Activated effector memory CD4-positive, alpha-beta T cell treated with Interleukin-2 at 50 U/mL for 16 hours (primary cell): ENCODE measurements around the gene PYHIN1.
"Not testable (repeated sequence)": the region's sequence is repeated elsewhere in the genome, so short reads cannot be mapped to it uniquely, and the experiment has no call there.

ENCODE experiments used
- DNase-seq: peaks from one replicate; pipeline ENCODE4 v3.0.0-alpha.2; 2020

The PYHIN1 gene

DNA sequence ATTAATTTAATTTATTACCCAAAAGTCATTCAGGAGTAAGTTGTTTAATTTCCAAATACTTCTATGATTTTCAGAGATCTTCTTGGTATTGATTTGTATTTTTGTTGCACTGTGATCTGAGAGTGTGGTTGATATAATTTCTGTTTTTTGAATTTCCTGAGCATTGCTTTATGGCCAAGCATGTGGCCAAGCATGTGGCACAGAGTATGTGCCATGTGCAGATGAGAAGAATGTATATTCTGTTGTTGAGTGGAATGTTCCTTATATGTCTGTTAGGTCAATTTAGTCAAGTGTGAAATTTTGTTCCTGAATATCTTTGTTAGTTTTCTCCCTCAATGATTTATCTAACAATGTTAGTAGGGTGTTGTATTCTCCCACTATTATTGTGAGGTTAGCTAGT is 53.0 kb downstream of the PYHIN1 start:
- DNase-seq: no peak

DNA sequence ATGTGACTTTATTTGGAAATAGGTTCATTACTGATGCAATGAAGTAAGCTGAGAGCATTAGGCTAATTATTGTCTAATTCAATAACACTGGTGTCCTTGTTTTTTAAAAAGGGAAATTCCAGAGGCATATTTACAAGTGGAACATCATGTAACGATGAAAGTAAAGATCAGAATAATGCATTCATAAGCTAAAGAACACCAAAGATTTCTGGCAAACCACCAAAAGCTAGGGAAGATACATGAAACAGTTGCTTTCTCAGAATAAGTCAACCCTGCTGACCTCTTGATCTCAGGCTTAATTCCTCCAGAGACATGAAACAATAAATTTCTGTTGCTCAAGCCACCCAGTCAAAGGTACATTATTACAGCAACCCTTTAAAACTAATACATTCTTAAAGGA is 58.1 kb downstream of the PYHIN1 start:
- no peak for DNase-seq

DNA sequence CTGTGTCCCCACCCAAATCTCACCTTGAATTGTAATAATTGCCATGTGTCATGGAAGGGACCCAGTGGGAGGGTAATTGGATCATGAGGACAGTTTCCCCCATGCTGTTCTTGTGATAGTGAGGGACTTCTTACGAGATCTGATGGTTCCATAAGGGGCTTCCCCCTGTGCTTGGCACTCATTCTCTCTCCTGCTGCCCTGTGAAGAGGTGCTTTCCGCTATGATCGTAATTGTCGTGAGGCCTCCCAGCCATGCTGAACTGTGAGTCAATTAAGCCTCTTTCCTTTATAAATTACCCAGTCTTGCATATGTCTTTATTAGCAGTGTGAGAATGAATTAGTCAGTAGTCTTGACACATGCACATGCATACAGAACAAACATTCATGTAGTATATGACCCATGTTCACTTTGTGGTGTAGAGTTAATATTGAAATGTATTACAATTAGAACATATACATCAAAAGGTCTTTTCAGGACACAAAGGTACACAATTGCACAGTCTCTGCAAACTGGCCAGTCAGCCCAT is 61.5 kb downstream of the PYHIN1 start:
- DNase-seq: no peak

DNA sequence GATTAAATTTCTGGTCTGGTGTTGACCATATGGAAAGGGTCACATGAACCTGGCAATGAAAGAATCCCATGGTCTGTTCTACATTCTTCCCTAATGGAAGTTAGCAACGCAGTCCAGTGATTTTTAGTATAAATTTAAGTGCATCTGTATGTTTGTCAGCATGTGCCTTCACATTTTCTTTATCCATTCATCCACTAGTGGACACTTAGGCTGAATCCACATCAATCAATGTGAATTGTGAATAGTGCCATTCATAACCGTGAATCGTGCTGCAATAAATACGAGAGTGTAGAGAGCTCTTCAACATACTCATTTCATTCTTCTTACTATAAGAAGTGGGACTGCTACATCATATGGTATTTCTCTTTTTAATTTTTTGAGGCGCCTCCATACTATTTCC is 65.6 kb downstream of the PYHIN1 start:
- DNase-seq: no peak

DNA sequence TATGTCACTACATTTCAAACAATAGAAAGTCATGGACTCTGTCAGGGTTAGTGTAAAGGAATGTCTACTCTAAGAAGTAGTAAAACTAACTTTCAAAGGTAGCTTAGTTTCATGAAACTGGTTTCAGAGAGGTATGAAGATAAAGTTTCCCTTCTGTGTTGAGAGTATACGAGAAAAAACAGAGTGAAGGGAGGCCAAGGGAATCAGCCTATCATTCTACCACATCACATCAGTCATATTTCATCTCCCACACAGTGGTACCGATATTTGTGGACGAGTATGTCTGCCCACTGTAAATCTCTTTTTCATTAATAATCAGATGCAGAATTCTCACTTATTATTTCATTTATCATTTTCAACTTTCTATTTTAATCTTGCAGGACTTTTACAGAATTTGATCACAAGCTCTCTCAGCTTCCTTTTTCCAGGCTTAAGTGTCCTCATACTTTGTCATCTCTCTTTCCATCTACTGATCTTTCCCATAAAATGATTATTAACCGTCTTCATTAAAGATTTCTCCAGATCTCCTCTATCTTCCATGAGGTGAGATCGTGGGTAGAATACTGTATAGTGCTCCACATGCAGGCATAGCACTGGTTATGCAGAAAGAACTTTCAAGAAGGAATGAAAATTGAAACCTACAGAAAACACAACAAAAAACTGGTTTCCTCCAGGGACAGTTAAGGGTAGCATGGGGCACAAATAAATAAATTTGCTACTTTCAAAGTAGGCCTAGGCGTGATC is 66.9 kb downstream of the PYHIN1 start:
- DNase-seq: no peak

DNA sequence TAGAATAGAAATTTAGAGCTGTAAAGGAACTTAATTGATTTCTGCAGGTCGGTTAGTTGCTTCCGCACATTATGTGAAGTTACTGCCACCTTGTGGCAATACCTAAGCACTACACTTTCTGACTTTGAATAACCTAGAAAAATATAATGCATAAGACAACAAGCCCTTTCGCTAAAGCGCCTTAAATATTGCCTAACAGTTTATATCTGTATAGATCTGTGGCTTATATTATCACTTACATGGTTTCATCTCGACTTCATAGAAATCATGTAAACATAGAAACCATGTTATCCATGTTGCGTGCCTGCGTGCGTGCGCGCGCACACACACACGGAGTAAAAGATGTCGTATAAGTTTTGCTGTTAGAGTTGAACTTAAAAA is 67.4 kb downstream of the PYHIN1 start:
- no peak for DNase-seq

DNA sequence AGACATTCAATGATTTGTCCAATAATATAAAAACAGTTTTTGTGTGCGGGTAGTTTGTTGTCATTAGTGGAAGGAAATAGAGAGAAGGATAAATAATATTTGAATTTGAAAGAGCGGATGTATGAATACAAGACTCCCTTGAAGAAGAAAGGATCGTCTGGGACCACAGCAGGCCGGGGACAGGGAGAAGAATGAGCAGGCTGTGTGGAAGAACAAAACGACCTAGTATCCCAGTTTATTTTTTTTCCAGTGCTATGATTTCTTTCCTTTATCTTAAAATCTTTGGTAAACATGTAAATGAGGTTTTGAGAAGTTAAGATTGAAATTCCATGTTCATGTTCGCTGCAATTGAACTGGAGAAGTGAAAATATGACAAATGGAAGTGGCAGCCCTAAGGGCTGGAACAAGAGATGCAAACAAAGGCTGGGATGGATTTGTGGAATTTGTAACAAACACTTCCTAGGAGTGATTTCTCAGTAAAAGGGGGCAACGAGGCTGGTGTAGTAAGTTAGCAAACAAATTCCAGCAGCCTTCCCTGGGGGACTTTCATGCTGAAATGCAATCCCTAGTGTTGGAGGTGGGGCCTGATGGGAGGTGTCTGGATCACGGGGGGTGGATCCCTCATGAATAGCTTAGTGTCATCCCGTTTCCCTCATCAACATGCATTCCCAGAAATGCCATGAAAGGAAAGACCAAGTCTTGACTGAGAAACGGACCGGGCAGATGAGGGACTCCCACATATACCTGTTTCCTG is 68.1 kb downstream of the PYHIN1 start:
- DNase-seq: no peak

DNA sequence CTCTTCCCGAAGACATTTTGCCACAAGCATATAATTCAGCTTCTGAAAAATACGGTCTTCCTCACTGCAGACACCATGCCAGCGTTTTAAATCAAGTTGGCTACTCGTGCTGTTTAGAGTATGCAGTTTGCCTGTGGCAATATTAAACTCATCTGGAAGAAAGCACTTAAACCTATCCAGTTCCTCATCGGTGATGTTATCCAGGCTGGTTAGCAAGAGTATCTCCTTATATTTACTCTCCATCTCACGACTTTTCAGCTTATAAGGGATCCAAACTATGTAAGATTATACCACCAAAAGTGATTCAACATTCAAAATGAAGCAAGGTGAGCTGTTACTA is 68.7 kb downstream of the PYHIN1 start:
- no peak for DNase-seq

DNA sequence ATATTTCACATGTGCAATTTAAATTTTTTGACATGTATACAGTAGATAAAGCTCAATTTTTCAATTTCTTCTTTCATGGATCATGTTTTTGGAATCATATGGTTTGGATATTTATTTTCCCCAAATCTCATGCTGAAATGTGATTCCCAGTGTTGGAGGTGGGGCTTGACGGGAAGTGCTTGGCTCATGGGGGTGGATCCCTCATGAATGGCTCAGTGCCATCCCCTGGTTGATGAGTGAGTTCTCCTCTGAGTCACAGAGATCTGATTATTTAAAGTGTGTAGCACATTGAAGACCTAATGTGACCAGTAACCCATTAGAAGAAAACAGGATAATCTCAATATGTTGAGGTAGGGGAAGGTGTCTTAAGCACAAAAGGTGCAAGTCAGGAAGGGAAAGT is 69.3 kb downstream of the PYHIN1 start:
- DNase-seq: no peak

DNA sequence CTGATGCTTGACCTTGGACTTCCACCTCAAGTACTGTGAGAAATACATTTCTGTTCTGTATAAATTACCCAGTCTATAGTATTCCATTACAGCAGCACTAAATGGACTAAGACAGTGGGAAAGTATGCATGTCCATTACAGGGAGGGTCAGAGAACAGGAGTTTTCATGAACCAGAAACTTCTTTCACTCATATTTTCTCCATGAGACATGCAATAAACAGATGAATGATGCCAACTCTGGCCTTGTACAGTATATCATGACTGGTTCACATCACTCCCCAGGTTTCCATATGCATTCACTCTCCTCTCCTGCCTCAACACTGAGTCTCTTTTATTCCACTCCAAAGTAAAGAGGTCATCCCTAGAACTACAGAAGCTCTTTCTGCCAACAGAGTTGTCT is 73.8 kb downstream of the PYHIN1 start:
- DNase-seq: no peak

DNA sequence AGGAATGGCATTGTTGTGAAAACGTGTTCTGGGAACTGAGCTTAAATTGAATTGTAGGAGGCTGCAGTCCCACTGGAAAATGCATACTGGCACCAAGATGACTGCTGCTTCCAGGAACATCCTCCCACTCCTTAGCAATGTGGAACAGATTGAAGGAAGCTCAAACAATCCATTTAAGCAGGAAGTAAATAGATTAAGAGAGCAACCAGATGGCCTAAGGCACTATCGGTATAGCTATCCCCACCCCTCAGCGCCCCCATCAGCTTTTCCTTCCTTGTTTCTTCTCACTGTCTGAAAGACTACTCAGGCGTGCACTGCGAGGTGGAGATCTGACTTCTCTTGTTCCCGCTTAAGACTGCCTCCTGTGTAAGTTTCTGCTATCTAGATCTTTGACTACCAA is 74.3 kb downstream of the PYHIN1 start:
- DNase-seq: no peak

DNA sequence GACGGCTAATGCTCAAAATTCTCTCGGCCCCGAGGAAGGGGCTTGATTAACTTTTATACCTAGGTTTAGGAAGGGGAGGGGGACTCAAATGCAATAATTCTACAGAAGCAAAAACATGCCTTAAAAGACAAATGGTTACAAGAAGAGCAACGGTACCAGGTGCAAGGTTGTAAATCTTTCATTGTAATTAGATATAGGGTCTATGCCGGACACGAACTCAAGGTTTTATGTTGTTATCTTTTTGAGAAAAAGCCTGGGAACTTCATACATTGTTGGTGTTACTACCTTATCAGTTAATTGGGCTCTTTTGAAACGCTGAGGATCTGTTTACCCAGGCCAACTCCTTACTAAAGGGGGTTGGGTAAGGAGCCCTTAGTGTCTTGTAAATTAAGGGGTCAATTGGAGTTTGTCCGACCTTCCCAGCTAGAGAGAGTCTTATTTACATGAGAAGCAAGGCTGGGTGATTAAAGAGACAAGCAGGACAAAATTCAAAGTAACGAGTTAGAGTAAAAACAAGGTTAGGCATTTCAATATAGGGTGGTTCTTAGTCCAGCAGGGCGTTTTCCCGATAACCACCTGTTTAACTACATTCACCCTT is 75.0 kb downstream of the PYHIN1 start:
- DNase-seq: not testable (repeated sequence)

DNA sequence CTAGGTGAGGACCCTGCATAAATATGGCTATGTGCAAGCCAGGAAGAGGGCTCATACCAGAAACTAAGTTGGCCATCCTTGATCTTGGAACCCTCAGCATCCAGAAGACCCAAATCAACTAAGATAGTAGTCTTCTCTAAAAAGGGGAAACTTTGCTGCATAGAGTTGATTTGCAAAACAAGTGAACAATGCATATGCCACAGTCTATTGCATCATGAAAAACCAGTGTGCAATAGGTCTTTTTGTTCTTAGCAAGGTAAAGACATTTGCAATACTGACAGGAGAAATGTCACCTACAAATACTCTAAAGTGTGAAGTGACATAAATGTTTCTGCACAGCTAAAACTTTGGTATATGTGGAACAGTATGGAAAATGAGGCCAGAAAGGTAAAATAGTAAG is 76.4 kb downstream of the PYHIN1 start:
- DNase-seq: no peak

DNA sequence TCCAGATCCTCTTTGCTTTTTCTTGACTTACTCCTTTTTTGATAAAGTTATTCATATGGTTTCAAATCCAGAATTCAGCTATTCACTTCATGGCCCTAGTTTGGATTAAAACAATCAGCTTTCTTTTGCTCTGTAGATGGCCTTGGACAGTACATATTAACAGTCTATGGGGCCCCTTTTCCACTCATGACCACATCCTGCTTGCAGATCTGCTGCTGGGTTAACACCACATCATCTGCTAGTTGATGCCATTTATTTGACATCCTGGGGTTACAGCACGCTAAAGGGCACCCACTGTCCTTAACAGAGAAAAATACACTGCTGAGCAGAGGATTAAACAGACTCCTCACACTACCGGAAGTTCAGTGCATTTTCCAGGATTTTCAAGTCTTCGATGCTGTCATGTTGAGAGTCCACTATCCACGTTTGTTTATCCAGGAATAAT is 77.4 kb downstream of the PYHIN1 start:
- DNase-seq: peak; percentile 37

DNA sequence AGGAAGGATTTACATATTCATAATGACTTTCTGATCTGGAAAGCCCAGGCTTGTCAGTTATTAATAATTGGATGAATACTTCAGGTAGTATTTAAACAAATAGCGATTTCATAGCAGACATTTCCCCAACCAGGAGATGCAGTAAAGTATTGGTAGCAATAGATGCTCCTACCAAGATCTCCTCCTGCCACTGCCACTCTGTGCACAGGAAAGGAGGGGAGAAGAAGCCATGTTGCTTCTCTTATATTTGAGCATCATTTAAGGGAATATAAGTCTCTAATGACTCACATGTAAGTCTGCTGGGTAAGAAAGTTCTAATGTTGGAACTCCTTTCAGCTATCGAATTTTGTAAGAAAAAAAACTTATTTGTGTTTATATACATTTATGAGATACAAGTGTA is 77.9 kb downstream of the PYHIN1 start:
- no peak for DNase-seq

DNA sequence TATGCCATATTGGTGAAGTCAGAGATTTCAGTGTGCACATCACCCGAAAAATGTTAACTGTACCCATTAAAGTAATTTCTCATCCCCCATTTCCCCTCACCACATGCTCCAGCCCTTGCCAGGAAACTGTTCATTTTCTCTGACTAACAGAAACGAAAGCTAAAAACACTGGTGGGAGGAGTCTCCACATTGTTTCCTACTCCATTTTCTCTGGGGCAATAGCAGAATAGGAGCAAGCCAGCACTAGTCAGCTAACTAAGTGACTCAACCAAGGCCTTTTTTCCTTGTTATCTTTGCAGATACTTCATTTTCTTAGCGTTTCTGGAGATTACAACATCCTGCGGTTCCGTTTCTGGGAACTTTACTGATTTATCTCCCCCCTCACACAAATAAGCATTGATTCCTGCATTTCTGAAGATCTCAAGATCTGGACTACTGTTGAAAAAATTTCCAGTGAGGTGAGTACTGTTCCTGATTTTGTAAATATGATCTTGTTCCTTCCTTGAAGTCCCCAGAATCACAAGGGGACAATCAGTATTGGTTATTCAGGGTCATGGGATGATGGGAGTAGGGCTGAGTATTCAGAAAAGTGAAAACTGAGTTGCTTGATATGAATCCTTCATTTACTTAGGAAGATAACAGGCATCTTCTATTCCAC is 78.5 kb downstream of the PYHIN1 start, which contains the start of gene IFI16:
Gene IFI16, plus strand, starts transcription at position 204 of the 658 bp plus-strand sequence. CDS start 4,774 bp downstream, outside the sequence.
- DNase-seq: no peak

DNA sequence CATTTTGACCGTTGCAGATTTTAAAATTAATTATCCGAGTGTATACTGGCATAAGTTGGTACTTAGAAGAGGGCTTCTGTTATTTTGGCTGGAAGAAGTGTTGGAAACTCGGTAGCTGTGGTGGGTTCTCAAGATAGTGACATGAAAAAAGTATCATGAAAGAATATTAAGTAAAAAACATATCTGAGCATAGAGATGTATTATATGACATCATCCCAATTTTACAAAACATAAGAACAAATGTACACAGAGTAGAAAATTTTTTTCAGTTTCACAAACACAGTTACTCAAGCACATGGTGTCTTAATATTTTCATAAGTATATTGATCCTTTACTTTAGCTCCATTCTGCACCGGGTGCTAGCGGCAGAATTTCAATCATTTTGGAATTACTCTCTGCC is 79.0 kb downstream of the PYHIN1 start:
- no peak for DNase-seq

DNA sequence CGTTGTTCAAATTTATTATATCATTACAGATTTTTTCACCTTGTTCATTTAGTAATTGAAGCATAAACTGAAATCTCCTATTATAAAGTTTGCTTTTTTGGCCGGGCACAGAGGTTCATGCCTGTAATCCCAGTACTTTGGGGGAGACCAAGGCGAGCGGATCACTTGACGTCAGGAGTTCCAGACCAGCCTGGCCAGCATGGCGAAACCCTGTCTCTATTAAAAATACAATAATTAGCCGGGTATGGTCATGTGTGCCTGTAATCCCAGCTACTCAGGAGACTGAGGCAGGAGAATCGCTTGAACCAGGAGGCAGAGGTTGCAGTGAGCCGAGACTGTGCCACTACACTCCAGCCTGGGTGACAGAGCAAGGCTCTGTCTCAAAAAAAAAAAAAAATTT is 79.6 kb downstream of the PYHIN1 start:
- not testable (repeated sequence) for DNase-seq

DNA sequence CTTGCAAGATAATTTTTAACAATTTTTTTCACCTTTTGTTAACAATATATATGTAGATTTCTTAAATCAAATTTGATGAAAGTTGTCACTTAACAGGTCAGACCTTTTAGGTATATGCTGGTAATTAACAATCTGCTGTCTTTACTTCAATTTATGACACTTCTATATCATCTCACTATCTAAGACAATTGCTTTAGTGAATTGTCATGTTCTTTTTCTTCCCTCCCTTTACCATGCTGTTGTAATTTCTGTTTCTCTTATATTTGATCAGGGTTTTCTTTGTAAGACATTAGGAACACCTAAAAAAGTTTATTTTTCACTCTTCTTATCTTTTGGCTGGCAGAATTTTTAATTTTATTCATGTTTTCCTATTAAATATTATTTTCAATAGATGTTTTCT is 80.4 kb downstream of the PYHIN1 start:
- no peak for DNase-seq

DNA sequence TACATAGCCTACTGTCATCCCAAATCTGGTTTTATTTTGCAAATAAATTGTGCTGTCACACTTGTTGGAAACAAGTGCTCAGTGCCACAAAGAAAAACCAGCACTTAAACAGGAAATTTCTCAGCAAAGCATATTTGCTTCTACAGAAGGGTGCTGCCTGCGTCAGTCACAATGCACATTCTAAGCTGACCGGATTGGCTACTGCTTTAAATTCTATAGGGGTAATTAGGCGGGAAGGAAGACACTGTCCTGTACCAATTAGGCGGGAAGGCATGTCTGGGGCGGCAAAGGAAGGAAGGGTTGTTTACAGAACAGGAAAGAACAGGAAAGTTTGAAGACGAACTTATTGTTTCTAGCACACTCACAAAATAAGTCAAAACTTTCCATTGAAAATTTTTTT is 81.1 kb downstream of the PYHIN1 start:
- DNase-seq: peak; percentile 16

DNA sequence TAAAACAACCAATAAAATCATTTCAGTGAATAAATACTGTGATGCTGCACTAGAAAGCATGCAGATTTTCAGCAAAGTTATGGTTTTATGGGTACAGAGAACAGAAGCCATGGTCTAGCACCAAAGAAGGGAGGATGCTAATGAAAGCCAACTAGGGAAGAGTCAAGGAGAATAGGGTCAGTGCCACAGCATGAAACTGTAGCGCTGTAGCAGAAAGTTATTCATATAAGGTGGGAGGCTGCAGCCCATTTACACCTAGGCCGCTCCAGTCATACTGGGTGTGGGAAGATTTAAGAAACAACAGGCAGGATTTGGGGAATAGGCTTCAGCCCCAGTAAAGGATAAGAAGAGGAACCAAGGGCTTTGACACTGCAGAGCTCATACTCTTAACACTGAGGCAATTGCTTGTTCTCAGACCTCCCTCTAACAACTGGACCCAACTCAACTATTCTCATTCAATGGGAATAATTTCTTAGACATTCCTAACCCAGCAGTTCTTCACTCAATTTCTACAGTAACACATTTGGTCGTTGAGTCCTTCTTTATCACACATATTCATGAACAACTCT is 82.7 kb downstream of the PYHIN1 start:
- DNase-seq: no peak

DNA sequence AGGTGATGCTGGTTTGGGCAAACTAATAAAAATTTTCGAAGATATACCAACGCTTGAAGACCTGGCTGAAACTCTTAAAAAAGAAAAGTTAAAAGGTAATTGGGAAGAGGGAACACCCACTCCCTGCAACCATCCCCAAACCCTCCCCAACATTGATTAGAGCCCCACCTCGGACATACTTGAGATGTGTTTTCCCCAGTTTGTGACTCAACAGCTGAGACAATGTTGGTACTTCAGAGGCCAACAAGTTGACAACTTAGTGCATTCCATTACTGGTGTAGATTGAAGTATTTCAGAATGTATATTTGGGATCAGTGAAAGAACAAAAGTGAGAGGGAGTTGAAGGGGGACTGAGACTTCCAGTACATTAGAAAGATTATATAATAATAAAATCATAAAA is 83.5 kb downstream of the PYHIN1 start:
- DNase-seq: no peak

DNA sequence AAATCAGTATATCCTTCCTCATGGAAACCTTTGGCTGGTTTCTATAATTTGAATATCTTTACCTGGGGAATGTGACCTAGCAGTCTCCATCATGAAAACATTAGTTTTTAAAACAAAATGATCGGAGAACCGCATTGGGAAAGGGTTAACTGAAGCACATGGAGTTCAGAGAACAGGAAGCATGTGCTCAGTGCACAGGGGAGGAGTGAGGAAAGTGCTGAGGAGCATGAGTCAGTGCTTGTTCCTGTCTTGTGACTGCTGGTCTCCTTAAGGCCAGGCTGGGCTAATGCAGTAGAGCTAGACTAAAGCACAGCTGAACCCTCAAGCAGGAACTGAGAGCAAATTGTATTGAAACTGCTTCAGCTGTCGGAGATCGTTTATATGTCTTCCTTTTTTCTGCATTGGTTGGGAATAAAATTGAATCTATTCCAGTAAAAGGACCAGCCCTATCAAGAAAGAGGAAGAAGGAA is 84.1 kb downstream of the PYHIN1 start:
- DNase-seq: peak; percentile 60
